ENCODE measurements around the gene SORBS1. TPM values are rescaled to one million over a fixed set of nuclear protein-coding genes. Genes with fewer than 3 reads are reported as not detected.

Gene SORBS1
- total RNA-seq, 1 donor from 2014 or later: 0.69 TPM

GRCh38 chr10:95464280-95464679 is 96.9 kb downstream of the SORBS1 start:
- intact Hi-C loops (cut with micrococcal nuclease): no loop called here

- intact Hi-C loops (cut with micrococcal nuclease): no loop called here
Measured at GRCh38 chr10:95462740-95463667, 98.2 kb downstream of the SORBS1 start.

GRCh38 chr10:95461611-95462010 is 99.6 kb downstream of the SORBS1 start:
- intact Hi-C loops (cut with micrococcal nuclease): no loop called here

GRCh38 chr10:95459446-95460045 is 101.6 kb downstream of the SORBS1 start:
- intact Hi-C loops (cut with micrococcal nuclease): no loop called here

- intact Hi-C loops (cut with micrococcal nuclease): no loop called here
Measured at GRCh38 chr10:95458871-95459270, 102.3 kb downstream of the SORBS1 start.

- intact Hi-C loops (cut with micrococcal nuclease): no loop called here
Measured at GRCh38 chr10:95458014-95458413, 103.2 kb downstream of the SORBS1 start.

GRCh38 chr10:95457319-95457886 is 103.8 kb downstream of the SORBS1 start:
- intact Hi-C loops (cut with micrococcal nuclease): no loop called here

GRCh38 chr10:95456516-95456915 is 104.7 kb downstream of the SORBS1 start:
- intact Hi-C loops (cut with micrococcal nuclease): no loop called here

GRCh38 chr10:95454940-95455339 is 106.2 kb downstream of the SORBS1 start:
- intact Hi-C loops (cut with micrococcal nuclease): no loop called here

GRCh38 chr10:95454356-95454755 is 106.8 kb downstream of the SORBS1 start:
- intact Hi-C loops (cut with micrococcal nuclease): no loop called here

- intact Hi-C loops (cut with micrococcal nuclease): no loop called here
Measured at GRCh38 chr10:95451568-95452524, 109.3 kb downstream of the SORBS1 start.

- intact Hi-C loops (cut with micrococcal nuclease): no loop called here
Measured at GRCh38 chr10:95451150-95451549, 110.0 kb downstream of the SORBS1 start.

GRCh38 chr10:95450188-95450587 is 111.0 kb downstream of the SORBS1 start:
- intact Hi-C loops (cut with micrococcal nuclease): no loop called here

GRCh38 chr10:95447685-95448084 is 113.5 kb downstream of the SORBS1 start:
- intact Hi-C loops (cut with micrococcal nuclease): loop anchor here (5.0 kb wide), 1 partner anchor 200 kb away; no protein-coding TSS in a partner anchor

- intact Hi-C loops (cut with micrococcal nuclease): loop anchor here (1.0 to 5.0 kb wide), 4 partner anchors 16 to 313 kb away; no protein-coding TSS in a partner anchor
Measured at GRCh38 chr10:95445837-95446486, 115.2 kb downstream of the SORBS1 start.

- intact Hi-C loops (cut with micrococcal nuclease): loop anchor here (5.0 kb wide), 1 partner anchor 198 kb away; no protein-coding TSS in a partner anchor
Measured at GRCh38 chr10:95445223-95445836, 115.8 kb downstream of the SORBS1 start.

GRCh38 chr10:95444792-95445191 is 116.4 kb downstream of the SORBS1 start:
- intact Hi-C loops (cut with micrococcal nuclease): loop anchor here (5.0 kb wide), 1 partner anchor 197 kb away; no protein-coding TSS in a partner anchor

- intact Hi-C loops (cut with micrococcal nuclease): no loop called here
Measured at GRCh38 chr10:95443636-95444035, 117.5 kb downstream of the SORBS1 start.

GRCh38 chr10:95442341-95442740 is 118.8 kb downstream of the SORBS1 start:
- intact Hi-C loops (cut with micrococcal nuclease): no loop called here

- intact Hi-C loops (cut with micrococcal nuclease): no loop called here
Measured at GRCh38 chr10:95441547-95441923, 119.6 kb downstream of the SORBS1 start.
